ENCODE data around the gene ADO. TPM values are rescaled to one million over a fixed set of nuclear protein-coding genes. Genes with fewer than 3 reads are reported as not detected.

The ADO gene
- total and polyA plus RNA-seq, 12 donors: 5.3 to 27.2 (median 23.7) TPM

- intact Hi-C loops (cut with DNase I): no loop called here
- WGBS, 4 donors: 86 to 96% (median 92%) methylated on average over 5 of the region's 5 CpGs
- DNase-seq: no peak
- TF ChIP-seq CTCF (IDR thresholded peaks at IDR 0.05): no peak
- H3K4me3 ChIP-seq: no peak overlapping the region
- H3K27ac ChIP-seq: no peak overlapping the region
- H3K4me1 ChIP-seq (replicated peaks in 1 of 2): peaks cover 31 to 41% of the 10 kb centered on the region in 2 donors
- H3K27me3 ChIP-seq: peaks cover 17% of the 10 kb centered on the region
- H3K9me3 ChIP-seq (replicated peaks in 1 of 3): no peaks in the 10 kb centered on the region
- H3K36me3 ChIP-seq (replicated peaks in 1 of 2): no peaks in the 10 kb centered on the region
Measured at GRCh38 chr10:62813981-62814380, 9.5 kb downstream of the ADO start.

- Histone ChIP-seq H3K27me3 (peaks cover 26% of the 10 kb centered on the region), H3K4me3 (peak overlapping the region in 2 of 4 donors; percentile 17 to 76), H3K36me3 (replicated peaks in 1 of 2) (no peaks in the 10 kb centered on the region), H3K4me1 (replicated peaks in 1 of 2) (peaks cover 31 to 36% of the 10 kb centered on the region in 2 donors), H3K9me3 (replicated peaks in 1 of 3) (no peaks in the 10 kb centered on the region), H3K27ac (no peak overlapping the region)
- intact Hi-C loops (cut with DNase I): loop anchor here in 1 of 2 donors (5.0 kb wide), 1 partner anchor 203 kb away; no protein-coding TSS in a partner anchor
- TF ChIP-seq POLR2A (IDR thresholded peaks at IDR 0.05): no peak
- no peak for TF ChIP-seq CTCF (IDR thresholded peaks at IDR 0.05)
- WGBS, 4 donors: 2 to 7% (median 3%) methylated on average over 22 to 54 of the region's 54 CpGs
- no peak for DNase-seq
Measured at GRCh38 chr10:62814756-62815380, 10.3 kb downstream of the ADO start.

GRCh38 chr10:62815381-62816075 is 11.0 kb downstream of the ADO start:
- Histone ChIP-seq H3K27ac (peak overlapping the region in 1 of 5 donors; percentile 90), H3K36me3 (replicated peaks in 1 of 2) (no peaks in the 10 kb centered on the region), H3K27me3 (peaks cover 28% of the 10 kb centered on the region), H3K9me3 (replicated peaks in 1 of 3) (no peaks in the 10 kb centered on the region), H3K4me1 (replicated peaks in 1 of 2) (peaks cover 31 to 32% of the 10 kb centered on the region in 2 donors), H3K4me3 (peak overlapping the region in 2 of 4 donors; percentile 59 to 76)
- WGBS, 4 donors: 1 to 2% (median 1%) methylated on average over 8 to 60 of the region's 60 CpGs
- DNase-seq: peak in 2 of 7 donors; percentile 20 to 26
- no peak for TF ChIP-seq CTCF (IDR thresholded peaks at IDR 0.05)
- TF ChIP-seq POLR2A (IDR thresholded peaks at IDR 0.05): no peak
- intact Hi-C loops (cut with DNase I): loop anchor here in 1 of 2 donors (5.0 kb wide), 1 partner anchor 203 kb away; no protein-coding TSS in a partner anchor

- no peak for DNase-seq
- peak overlapping the region in 2 of 5 donors; percentile 90 to 94 for H3K27ac ChIP-seq
- H3K36me3 ChIP-seq (replicated peaks in 1 of 2): no peaks in the 10 kb centered on the region
- WGBS, 4 donors: 0 to 2% (median 0%) methylated on average over 2 of the region's 2 CpGs
- peak overlapping the region in 2 of 4 donors; percentile 59 to 76 for H3K4me3 ChIP-seq
- H3K4me1 ChIP-seq (replicated peaks in 1 of 2): peaks cover 31 to 32% of the 10 kb centered on the region in 2 donors
- peaks cover 28% of the 10 kb centered on the region for H3K27me3 ChIP-seq
- TF ChIP-seq POLR2A (IDR thresholded peaks at IDR 0.05) (no peak), CTCF (IDR thresholded peaks at IDR 0.05) (no peak)
- no peaks in the 10 kb centered on the region for H3K9me3 ChIP-seq (replicated peaks in 1 of 3)
- intact Hi-C loops (cut with DNase I): loop anchor here in 1 of 2 donors (5.0 kb wide), 1 partner anchor 204 kb away; no protein-coding TSS in a partner anchor
Measured at GRCh38 chr10:62816076-62816330, 11.5 kb downstream of the ADO start.
